ENCODE measurements around the gene ID3.

ID3 gene

GRCh38 chr1:23558140-23558871, 995 bp downstream of the ID3 start:
- Histone ChIP-seq H3K27ac (ENCODE audit: low read depth, low read length) (peak overlapping the region; percentile 91), H3K4me3 (ENCODE audit: low read depth in 1 of 2, low read length in 2 of 2) (peak overlapping the region; percentile 83 to 91), H3K36me3 (ENCODE audit: control insufficient read depth in 1 of 2, insufficient read depth in 2 of 2, low read length in 2 of 2) (no peaks in the 10 kb centered on the region), H3K9ac (ENCODE audit: low read depth in 1 of 2, low read length in 2 of 2) (peak overlapping the region; percentile 89 to 95), H3K27me3 (ENCODE audit: control insufficient read depth in 1 of 2, insufficient read depth in 2 of 2, low read length in 2 of 2) (no peaks in the 10 kb centered on the region), H3K4me1 (ENCODE audit: control insufficient read depth in 1 of 2, insufficient read depth in 2 of 2, low read length in 2 of 2) (peaks cover 52 to 76% of the 10 kb centered on the region in 2 donors), H3K9me3 (ENCODE audit: control insufficient read depth in 1 of 2, low read length in 2 of 2) (no peaks in the 10 kb centered on the region)

- H3K36me3 ChIP-seq (ENCODE audit: control insufficient read depth in 1 of 2, insufficient read depth in 2 of 2, low read length in 2 of 2) = no peaks in the 10 kb centered on the region
- H3K9ac ChIP-seq (ENCODE audit: low read depth in 1 of 2, low read length in 2 of 2) = peak overlapping the region; percentile 89 to 95
- peak overlapping the region; percentile 83 to 91 for H3K4me3 ChIP-seq (ENCODE audit: low read depth in 1 of 2, low read length in 2 of 2)
- no peaks in the 10 kb centered on the region for H3K9me3 ChIP-seq (ENCODE audit: control insufficient read depth in 1 of 2, low read length in 2 of 2)
- H3K27me3 ChIP-seq (ENCODE audit: control insufficient read depth in 1 of 2, insufficient read depth in 2 of 2, low read length in 2 of 2) = no peaks in the 10 kb centered on the region
- H3K4me1 ChIP-seq (ENCODE audit: control insufficient read depth in 1 of 2, insufficient read depth in 2 of 2, low read length in 2 of 2) = peaks cover 49 to 71% of the 10 kb centered on the region in 2 donors
- H3K27ac ChIP-seq (ENCODE audit: low read depth, low read length) = peak overlapping the region; percentile 91
Observed at GRCh38 chr1:23557471-23558124, 1.7 kb downstream of the ID3 start.

GRCh38 chr1:23556635-23557470, 2.4 kb downstream of the ID3 start:
- Histone ChIP-seq H3K27me3 (ENCODE audit: control insufficient read depth in 1 of 2, insufficient read depth in 2 of 2, low read length in 2 of 2) (no peaks in the 10 kb centered on the region), H3K9ac (ENCODE audit: low read depth in 1 of 2, low read length in 2 of 2) (peak overlapping the region; percentile 89 to 95), H3K36me3 (ENCODE audit: control insufficient read depth in 1 of 2, insufficient read depth in 2 of 2, low read length in 2 of 2) (no peaks in the 10 kb centered on the region), H3K27ac (ENCODE audit: low read depth, low read length) (peak overlapping the region; percentile 91), H3K4me3 (ENCODE audit: low read depth in 1 of 2, low read length in 2 of 2) (peak overlapping the region; percentile 83 to 91), H3K9me3 (ENCODE audit: control insufficient read depth in 1 of 2, low read length in 2 of 2) (no peaks in the 10 kb centered on the region), H3K4me1 (ENCODE audit: control insufficient read depth in 1 of 2, insufficient read depth in 2 of 2, low read length in 2 of 2) (peaks cover 44 to 65% of the 10 kb centered on the region in 2 donors)

GRCh38 chr1:23555986-23556634, 3.2 kb downstream of the ID3 start:
- H3K9me3 ChIP-seq (ENCODE audit: control insufficient read depth in 1 of 2, low read length in 2 of 2) = no peaks in the 10 kb centered on the region
- peak overlapping the region; percentile 89 to 95 for H3K9ac ChIP-seq (ENCODE audit: low read depth in 1 of 2, low read length in 2 of 2)
- H3K4me3 ChIP-seq (ENCODE audit: low read depth in 1 of 2, low read length in 2 of 2) = peak overlapping the region; percentile 83 to 91
- H3K27ac ChIP-seq (ENCODE audit: low read depth, low read length) = peak overlapping the region; percentile 91
- peaks cover 37 to 59% of the 10 kb centered on the region in 2 donors for H3K4me1 ChIP-seq (ENCODE audit: control insufficient read depth in 1 of 2, insufficient read depth in 2 of 2, low read length in 2 of 2)
- no peaks in the 10 kb centered on the region for H3K27me3 ChIP-seq (ENCODE audit: control insufficient read depth in 1 of 2, insufficient read depth in 2 of 2, low read length in 2 of 2)
- H3K36me3 ChIP-seq (ENCODE audit: control insufficient read depth in 1 of 2, insufficient read depth in 2 of 2, low read length in 2 of 2) = no peaks in the 10 kb centered on the region

- Histone ChIP-seq H3K27me3 (ENCODE audit: control insufficient read depth in 1 of 2, insufficient read depth in 2 of 2, low read length in 2 of 2) (no peaks in the 10 kb centered on the region), H3K4me1 (ENCODE audit: control insufficient read depth in 1 of 2, insufficient read depth in 2 of 2, low read length in 2 of 2) (peaks cover 30 to 52% of the 10 kb centered on the region in 2 donors), H3K9ac (ENCODE audit: low read depth in 1 of 2, low read length in 2 of 2) (peak overlapping the region; percentile 89 to 95), H3K27ac (ENCODE audit: low read depth, low read length) (peak overlapping the region; percentile 15), H3K36me3 (ENCODE audit: control insufficient read depth in 1 of 2, insufficient read depth in 2 of 2, low read length in 2 of 2) (no peaks in the 10 kb centered on the region), H3K4me3 (ENCODE audit: low read depth in 1 of 2, low read length in 2 of 2) (peak overlapping the region; percentile 83 to 91), H3K9me3 (ENCODE audit: control insufficient read depth in 1 of 2, low read length in 2 of 2) (no peaks in the 10 kb centered on the region)
Observed at GRCh38 chr1:23555270-23555985, 3.9 kb downstream of the ID3 start.

GRCh38 chr1:23554481-23555269, 4.6 kb downstream of the ID3 start:
- Histone ChIP-seq H3K4me3 (ENCODE audit: low read depth in 1 of 2, low read length in 2 of 2) (peak overlapping the region; percentile 83 to 91), H3K27ac (ENCODE audit: low read depth, low read length) (peak overlapping the region; percentile 77), H3K9ac (ENCODE audit: low read depth in 1 of 2, low read length in 2 of 2) (peak overlapping the region; percentile 89 to 95), H3K9me3 (ENCODE audit: control insufficient read depth in 1 of 2, low read length in 2 of 2) (no peaks in the 10 kb centered on the region), H3K4me1 (ENCODE audit: control insufficient read depth in 1 of 2, insufficient read depth in 2 of 2, low read length in 2 of 2) (peaks cover 27 to 44% of the 10 kb centered on the region in 2 donors), H3K36me3 (ENCODE audit: control insufficient read depth in 1 of 2, insufficient read depth in 2 of 2, low read length in 2 of 2) (no peaks in the 10 kb centered on the region), H3K27me3 (ENCODE audit: control insufficient read depth in 1 of 2, insufficient read depth in 2 of 2, low read length in 2 of 2) (no peaks in the 10 kb centered on the region)

- Histone ChIP-seq H3K9ac (ENCODE audit: low read depth in 1 of 2, low read length in 2 of 2) (peak overlapping the region; percentile 67 to 91), H3K27ac (ENCODE audit: low read depth, low read length) (peak overlapping the region; percentile 77), H3K36me3 (ENCODE audit: control insufficient read depth in 1 of 2, insufficient read depth in 2 of 2, low read length in 2 of 2) (no peaks in the 10 kb centered on the region), H3K4me1 (ENCODE audit: control insufficient read depth in 1 of 2, insufficient read depth in 2 of 2, low read length in 2 of 2) (peaks cover 27 to 44% of the 10 kb centered on the region in 2 donors), H3K4me3 (ENCODE audit: low read depth in 1 of 2, low read length in 2 of 2) (peak overlapping the region; percentile 66), H3K27me3 (ENCODE audit: control insufficient read depth in 1 of 2, insufficient read depth in 2 of 2, low read length in 2 of 2) (no peaks in the 10 kb centered on the region), H3K9me3 (ENCODE audit: control insufficient read depth in 1 of 2, low read length in 2 of 2) (no peaks in the 10 kb centered on the region)
Observed at GRCh38 chr1:23554127-23554480, 5.2 kb downstream of the ID3 start.

GRCh38 chr1:23553231-23554126, 5.8 kb downstream of the ID3 start:
- peaks cover 27 to 46% of the 10 kb centered on the region in 2 donors for H3K4me1 ChIP-seq (ENCODE audit: control insufficient read depth in 1 of 2, insufficient read depth in 2 of 2, low read length in 2 of 2)
- peak overlapping the region; percentile 35 for H3K27ac ChIP-seq (ENCODE audit: low read depth, low read length)
- H3K9ac ChIP-seq (ENCODE audit: low read depth in 1 of 2, low read length in 2 of 2) = peak overlapping the region; percentile 67 to 91
- H3K4me3 ChIP-seq (ENCODE audit: low read depth in 1 of 2, low read length in 2 of 2) = peak overlapping the region; percentile 66
- no peaks in the 10 kb centered on the region for H3K27me3 ChIP-seq (ENCODE audit: control insufficient read depth in 1 of 2, insufficient read depth in 2 of 2, low read length in 2 of 2)
- H3K36me3 ChIP-seq (ENCODE audit: control insufficient read depth in 1 of 2, insufficient read depth in 2 of 2, low read length in 2 of 2) = no peaks in the 10 kb centered on the region
- H3K9me3 ChIP-seq (ENCODE audit: control insufficient read depth in 1 of 2, low read length in 2 of 2) = no peaks in the 10 kb centered on the region
